ENCODE results near the gene KCNQ4. TPM values are rescaled to one million over a fixed set of nuclear protein-coding genes. Genes with fewer than 3 reads are reported as not detected.

The KCNQ4 gene
- total and polyA plus RNA-seq, 2 of the 8 experiments (the other 6 are each of a cell fraction or from before 2014, with no cell fraction given) = 2.2 to 3.9 TPM

DNA sequence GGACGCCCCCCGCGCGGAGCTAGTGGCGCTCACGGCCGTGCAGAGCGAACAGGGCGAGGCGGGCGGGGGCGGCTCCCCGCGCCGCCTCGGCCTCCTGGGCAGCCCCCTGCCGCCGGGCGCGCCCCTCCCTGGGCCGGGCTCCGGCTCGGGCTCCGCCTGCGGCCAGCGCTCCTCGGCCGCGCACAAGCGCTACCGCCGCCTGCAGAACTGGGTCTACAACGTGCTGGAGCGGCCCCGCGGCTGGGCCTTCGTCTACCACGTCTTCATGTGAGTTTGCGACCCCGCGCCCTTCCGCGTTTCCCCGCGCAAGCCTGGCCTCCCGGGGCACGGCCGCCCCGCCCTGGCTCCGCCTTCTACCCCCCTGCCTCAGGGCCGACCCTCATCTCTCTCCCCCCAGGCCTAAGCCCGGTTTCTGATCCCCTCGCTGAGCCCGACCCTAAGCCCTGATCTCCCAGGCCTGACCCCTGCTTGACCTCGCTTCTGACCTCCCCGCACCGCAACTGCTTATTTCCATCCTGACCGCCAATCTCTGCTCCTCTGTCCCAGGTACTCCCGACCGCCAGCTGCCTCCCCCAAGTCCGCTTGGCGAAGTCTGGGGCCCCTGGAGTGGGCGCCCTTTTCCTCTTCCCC is 669 bp downstream of the KCNQ4 start (continued):
- TF ChIP-seq, protein P1, sequence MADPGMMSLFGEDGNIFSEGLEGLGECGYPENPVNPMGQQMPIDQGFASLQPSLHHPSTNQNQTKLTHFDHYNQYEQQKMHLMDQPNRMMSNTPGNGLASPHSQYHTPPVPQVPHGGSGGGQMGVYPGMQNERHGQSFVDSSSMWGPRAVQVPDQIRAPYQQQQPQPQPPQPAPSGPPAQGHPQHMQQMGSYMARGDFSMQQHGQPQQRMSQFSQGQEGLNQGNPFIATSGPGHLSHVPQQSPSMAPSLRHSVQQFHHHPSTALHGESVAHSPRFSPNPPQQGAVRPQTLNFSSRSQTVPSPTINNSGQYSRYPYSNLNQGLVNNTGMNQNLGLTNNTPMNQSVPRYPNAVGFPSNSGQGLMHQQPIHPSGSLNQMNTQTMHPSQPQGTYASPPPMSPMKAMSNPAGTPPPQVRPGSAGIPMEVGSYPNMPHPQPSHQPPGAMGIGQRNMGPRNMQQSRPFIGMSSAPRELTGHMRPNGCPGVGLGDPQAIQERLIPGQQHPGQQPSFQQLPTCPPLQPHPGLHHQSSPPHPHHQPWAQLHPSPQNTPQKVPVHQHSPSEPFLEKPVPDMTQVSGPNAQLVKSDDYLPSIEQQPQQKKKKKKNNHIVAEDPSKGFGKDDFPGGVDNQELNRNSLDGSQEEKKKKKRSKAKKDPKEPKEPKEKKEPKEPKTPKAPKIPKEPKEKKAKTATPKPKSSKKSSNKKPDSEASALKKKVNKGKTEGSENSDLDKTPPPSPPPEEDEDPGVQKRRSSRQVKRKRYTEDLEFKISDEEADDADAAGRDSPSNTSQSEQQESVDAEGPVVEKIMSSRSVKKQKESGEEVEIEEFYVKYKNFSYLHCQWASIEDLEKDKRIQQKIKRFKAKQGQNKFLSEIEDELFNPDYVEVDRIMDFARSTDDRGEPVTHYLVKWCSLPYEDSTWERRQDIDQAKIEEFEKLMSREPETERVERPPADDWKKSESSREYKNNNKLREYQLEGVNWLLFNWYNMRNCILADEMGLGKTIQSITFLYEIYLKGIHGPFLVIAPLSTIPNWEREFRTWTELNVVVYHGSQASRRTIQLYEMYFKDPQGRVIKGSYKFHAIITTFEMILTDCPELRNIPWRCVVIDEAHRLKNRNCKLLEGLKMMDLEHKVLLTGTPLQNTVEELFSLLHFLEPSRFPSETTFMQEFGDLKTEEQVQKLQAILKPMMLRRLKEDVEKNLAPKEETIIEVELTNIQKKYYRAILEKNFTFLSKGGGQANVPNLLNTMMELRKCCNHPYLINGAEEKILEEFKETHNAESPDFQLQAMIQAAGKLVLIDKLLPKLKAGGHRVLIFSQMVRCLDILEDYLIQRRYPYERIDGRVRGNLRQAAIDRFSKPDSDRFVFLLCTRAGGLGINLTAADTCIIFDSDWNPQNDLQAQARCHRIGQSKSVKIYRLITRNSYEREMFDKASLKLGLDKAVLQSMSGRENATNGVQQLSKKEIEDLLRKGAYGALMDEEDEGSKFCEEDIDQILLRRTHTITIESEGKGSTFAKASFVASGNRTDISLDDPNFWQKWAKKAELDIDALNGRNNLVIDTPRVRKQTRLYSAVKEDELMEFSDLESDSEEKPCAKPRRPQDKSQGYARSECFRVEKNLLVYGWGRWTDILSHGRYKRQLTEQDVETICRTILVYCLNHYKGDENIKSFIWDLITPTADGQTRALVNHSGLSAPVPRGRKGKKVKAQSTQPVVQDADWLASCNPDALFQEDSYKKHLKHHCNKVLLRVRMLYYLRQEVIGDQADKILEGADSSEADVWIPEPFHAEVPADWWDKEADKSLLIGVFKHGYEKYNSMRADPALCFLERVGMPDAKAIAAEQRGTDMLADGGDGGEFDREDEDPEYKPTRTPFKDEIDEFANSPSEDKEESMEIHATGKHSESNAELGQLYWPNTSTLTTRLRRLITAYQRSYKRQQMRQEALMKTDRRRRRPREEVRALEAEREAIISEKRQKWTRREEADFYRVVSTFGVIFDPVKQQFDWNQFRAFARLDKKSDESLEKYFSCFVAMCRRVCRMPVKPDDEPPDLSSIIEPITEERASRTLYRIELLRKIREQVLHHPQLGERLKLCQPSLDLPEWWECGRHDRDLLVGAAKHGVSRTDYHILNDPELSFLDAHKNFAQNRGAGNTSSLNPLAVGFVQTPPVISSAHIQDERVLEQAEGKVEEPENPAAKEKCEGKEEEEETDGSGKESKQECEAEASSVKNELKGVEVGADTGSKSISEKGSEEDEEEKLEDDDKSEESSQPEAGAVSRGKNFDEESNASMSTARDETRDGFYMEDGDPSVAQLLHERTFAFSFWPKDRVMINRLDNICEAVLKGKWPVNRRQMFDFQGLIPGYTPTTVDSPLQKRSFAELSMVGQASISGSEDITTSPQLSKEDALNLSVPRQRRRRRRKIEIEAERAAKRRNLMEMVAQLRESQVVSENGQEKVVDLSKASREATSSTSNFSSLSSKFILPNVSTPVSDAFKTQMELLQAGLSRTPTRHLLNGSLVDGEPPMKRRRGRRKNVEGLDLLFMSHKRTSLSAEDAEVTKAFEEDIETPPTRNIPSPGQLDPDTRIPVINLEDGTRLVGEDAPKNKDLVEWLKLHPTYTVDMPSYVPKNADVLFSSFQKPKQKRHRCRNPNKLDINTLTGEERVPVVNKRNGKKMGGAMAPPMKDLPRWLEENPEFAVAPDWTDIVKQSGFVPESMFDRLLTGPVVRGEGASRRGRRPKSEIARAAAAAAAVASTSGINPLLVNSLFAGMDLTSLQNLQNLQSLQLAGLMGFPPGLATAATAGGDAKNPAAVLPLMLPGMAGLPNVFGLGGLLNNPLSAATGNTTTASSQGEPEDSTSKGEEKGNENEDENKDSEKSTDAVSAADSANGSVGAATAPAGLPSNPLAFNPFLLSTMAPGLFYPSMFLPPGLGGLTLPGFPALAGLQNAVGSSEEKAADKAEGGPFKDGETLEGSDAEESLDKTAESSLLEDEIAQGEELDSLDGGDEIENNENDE (IDR thresholded peaks at IDR 0.05; ENCODE audit: insufficient replicate concordance, low read length) = no peak
- TF ChIP-seq CBX8 (IDR thresholded peaks at IDR 0.05; ENCODE audit: borderline replicate concordance, low read depth, low read length) = no peak
- no peak for TF ChIP-seq JUND (IDR thresholded peaks at IDR 0.05; ENCODE audit: low read length)
- no peak for TF ChIP-seq TEAD4 (IDR thresholded peaks at IDR 0.05; ENCODE audit: low read depth, low read length)
- TF ChIP-seq, protein P2, sequence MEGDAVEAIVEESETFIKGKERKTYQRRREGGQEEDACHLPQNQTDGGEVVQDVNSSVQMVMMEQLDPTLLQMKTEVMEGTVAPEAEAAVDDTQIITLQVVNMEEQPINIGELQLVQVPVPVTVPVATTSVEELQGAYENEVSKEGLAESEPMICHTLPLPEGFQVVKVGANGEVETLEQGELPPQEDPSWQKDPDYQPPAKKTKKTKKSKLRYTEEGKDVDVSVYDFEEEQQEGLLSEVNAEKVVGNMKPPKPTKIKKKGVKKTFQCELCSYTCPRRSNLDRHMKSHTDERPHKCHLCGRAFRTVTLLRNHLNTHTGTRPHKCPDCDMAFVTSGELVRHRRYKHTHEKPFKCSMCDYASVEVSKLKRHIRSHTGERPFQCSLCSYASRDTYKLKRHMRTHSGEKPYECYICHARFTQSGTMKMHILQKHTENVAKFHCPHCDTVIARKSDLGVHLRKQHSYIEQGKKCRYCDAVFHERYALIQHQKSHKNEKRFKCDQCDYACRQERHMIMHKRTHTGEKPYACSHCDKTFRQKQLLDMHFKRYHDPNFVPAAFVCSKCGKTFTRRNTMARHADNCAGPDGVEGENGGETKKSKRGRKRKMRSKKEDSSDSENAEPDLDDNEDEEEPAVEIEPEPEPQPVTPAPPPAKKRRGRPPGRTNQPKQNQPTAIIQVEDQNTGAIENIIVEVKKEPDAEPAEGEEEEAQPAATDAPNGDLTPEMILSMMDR (IDR thresholded peaks at IDR 0.05; ENCODE audit: control extremely low read depth in 1 of 3, insufficient read depth in 1 of 3, low read depth in 1 of 3, low read length in 3 of 3) = no peak
- TF ChIP-seq CTBP2 (IDR thresholded peaks at IDR 0.05; ENCODE audit: borderline replicate concordance, insufficient read depth, insufficient read length, low read length) = no peak
- no peak for TF ChIP-seq RFX5 (IDR thresholded peaks at IDR 0.05; ENCODE audit: borderline replicate concordance, low read depth, low read length)
- no peak for TF ChIP-seq YY1 (IDR thresholded peaks at IDR 0.05; ENCODE audit: low read depth, low read length)
